H9 (cell line): ENCODE results near the gene CASP10. TPM values are rescaled to one million over a fixed set of nuclear protein-coding genes. Genes with fewer than 3 reads are reported as not detected.

Experiments
- DNase-seq: peaks from one replicate; pipeline ENCODE4 v3.0.0-alpha.2; 2017
- H2AFZ ChIP-seq: one replicate; pipeline ENCODE4 v1.6.1; 2013; ENCODE audit warnings: mild to moderate bottlenecking, low read length, control low read depth, moderate library complexity
- H2AK5ac ChIP-seq: 2 replicates; pipeline ENCODE4 v1.6.1; 2013; ENCODE audit warnings: low read length, control low read depth, mixed read lengths; ENCODE audit not compliant: insufficient read length
- H2BK120ac ChIP-seq: one replicate; pipeline ENCODE4 v1.6.1; 2013; ENCODE audit warnings: low read depth, mild to moderate bottlenecking, low read length, control low read depth, inconsistent platforms; ENCODE audit not compliant: poor library complexity, severe bottlenecking
- H2BK12ac ChIP-seq: 2 replicates; pipeline ENCODE4 v1.6.1; 2013; ENCODE audit warnings: low read length, control low read depth, mixed read lengths, low read depth; ENCODE audit not compliant: insufficient read length
- H2BK15ac ChIP-seq: 2 replicates; pipeline ENCODE4 v1.6.1; 2013; ENCODE audit warnings: low read depth, low read length, control low read depth
- H2BK20ac ChIP-seq: one replicate; pipeline ENCODE4 v1.6.1; 2013; ENCODE audit warnings: low read depth, mild to moderate bottlenecking, low read length, control low read depth, inconsistent platforms; ENCODE audit not compliant: poor library complexity, severe bottlenecking
- H2BK5ac ChIP-seq: 2 replicates; pipeline ENCODE4 v1.6.1; 2013; ENCODE audit warnings: low read length, control low read depth, mixed read lengths; ENCODE audit not compliant: insufficient read length
- H3K14ac ChIP-seq: 2 replicates; pipeline ENCODE4 v1.6.1; 2013; ENCODE audit warnings: low read length, control low read depth; ENCODE audit not compliant: insufficient read depth
- H3K18ac ChIP-seq: 2 replicates; pipeline ENCODE4 v1.6.1; 2013; ENCODE audit warnings: low read depth, mild to moderate bottlenecking, mixed read lengths, low read length, control low read depth; ENCODE audit not compliant: insufficient read length
- H3K23ac ChIP-seq: 2 replicates; pipeline ENCODE4 v1.6.1; 2013; ENCODE audit warnings: low read length, control low read depth, mixed read lengths, low read depth; ENCODE audit not compliant: insufficient read length
- H3K23me2 ChIP-seq: 2 replicates; pipeline ENCODE4 v1.6.1; 2013; ENCODE audit warnings: low read depth, mild to moderate bottlenecking, mixed read lengths, low read length, control low read depth; ENCODE audit not compliant: insufficient read length, poor library complexity, severe bottlenecking
- H3K27ac ChIP-seq: 2 replicates; pipeline ENCODE4 v1.5.1; 2013; ENCODE audit warnings: low read length, control low read depth, mixed read lengths, low read depth; ENCODE audit not compliant: insufficient read length
- H3K27me3 ChIP-seq: 2 replicates; pipeline ENCODE4 v1.6.1; 2013; ENCODE audit warnings: low read length, control low read depth, inconsistent platforms; ENCODE audit not compliant: insufficient read depth
- H3K4ac ChIP-seq: 2 replicates; pipeline ENCODE4 v1.6.1; 2013; ENCODE audit warnings: low read depth, mild to moderate bottlenecking, control low read depth, inconsistent platforms, low read length, moderate library complexity
- H3K4me1 ChIP-seq: 2 replicates; pipeline ENCODE4 v1.6.1; 2013; ENCODE audit warnings: low read length, control low read depth, inconsistent platforms; ENCODE audit not compliant: insufficient read depth
- H3K4me2 ChIP-seq: 2 replicates; pipeline ENCODE4 v1.6.1; 2013; ENCODE audit warnings: low read length, control low read depth, mixed read lengths; ENCODE audit not compliant: insufficient read length, insufficient read depth
- H3K56ac ChIP-seq: 2 replicates; pipeline ENCODE4 v1.6.1; 2013; ENCODE audit warnings: low read depth, mild to moderate bottlenecking, mixed read lengths, low read length, control low read depth; ENCODE audit not compliant: insufficient read length
- H3K79me1 ChIP-seq: 2 replicates; pipeline ENCODE4 v1.6.1; 2013; ENCODE audit warnings: low read depth, mild to moderate bottlenecking, moderate library complexity, low read length, control low read depth, inconsistent platforms; ENCODE audit not compliant: insufficient read depth, poor library complexity, severe bottlenecking
- H3K79me2 ChIP-seq: 2 replicates; pipeline ENCODE4 v1.6.1; 2013; ENCODE audit warnings: low read length, control low read depth, inconsistent platforms; ENCODE audit not compliant: insufficient read depth
- H3K9ac ChIP-seq: 2 replicates; pipeline ENCODE4 v1.6.1; 2013; ENCODE audit warnings: low read length, control low read depth, mixed read lengths; ENCODE audit not compliant: insufficient read length; ENCODE audit errors: extremely low read depth
- H3K9me3 ChIP-seq: one replicate; pipeline ENCODE4 v1.6.1; 2013; ENCODE audit warnings: low read depth, low read length, inconsistent platforms; ENCODE audit not compliant: control insufficient read depth
- H3T11ph ChIP-seq: one replicate; pipeline ENCODE4 v1.6.1; 2013; ENCODE audit warnings: mild to moderate bottlenecking, low read length, control low read depth, inconsistent platforms
- H4K20me1 ChIP-seq: one replicate; pipeline ENCODE4 v1.6.1; 2013; ENCODE audit not compliant: control insufficient read depth, insufficient read length, insufficient read depth
- H4K5ac ChIP-seq: 2 replicates; pipeline ENCODE4 v1.6.1; 2013; ENCODE audit warnings: low read depth, mild to moderate bottlenecking, mixed read lengths, low read length, control low read depth; ENCODE audit not compliant: insufficient read length
- H4K8ac ChIP-seq: replicated peaks from 2 replicates; pipeline ENCODE4 v1.6.1; 2013; ENCODE audit warnings: low read length, control low read depth, mixed read lengths, low read depth; ENCODE audit not compliant: insufficient read length
- H4K91ac ChIP-seq: 2 replicates; pipeline ENCODE4 v1.6.1; 2013; ENCODE audit warnings: low read depth, mild to moderate bottlenecking, moderate library complexity, mixed read lengths, low read length, control low read depth; ENCODE audit not compliant: insufficient read length
- H3K27ac Mint-ChIP-seq, 3 experiments: 2 replicates in 2 of 3; 3 replicates in 1 of 3; pipeline ENCODE4 v1.8.0; 2020 to 2021; ENCODE audit warnings: mixed read lengths in 3 of 3, mild to moderate bottlenecking in 1 of 3, moderate library complexity in 1 of 3
- H3K27me3 Mint-ChIP-seq: 2 replicates; pipeline ENCODE4 v1.8.0; 2021; ENCODE audit warnings: low read depth, mild to moderate bottlenecking, moderate library complexity, mixed read lengths
- H3K36me3 Mint-ChIP-seq, 3 experiments: 2 replicates in 2 of 3; 3 replicates in 1 of 3; pipeline ENCODE4 v1.8.0; 2020 to 2021; ENCODE audit warnings: low read depth in 3 of 3, mixed read lengths in 3 of 3; ENCODE audit not compliant: insufficient read depth in 1 of 3
- H3K4me1 Mint-ChIP-seq, 2 experiments: 2 replicates each; pipeline ENCODE4 v1.8.0; 2020; ENCODE audit warnings: mixed read lengths in 2 of 2
- H3K4me3 Mint-ChIP-seq, 2 experiments: 2 replicates in 1 of 2; 3 replicates in 1 of 2; pipeline ENCODE4 v1.8.0; 2020 to 2021; ENCODE audit warnings: mild to moderate bottlenecking in 2 of 2, mixed read lengths in 2 of 2, moderate library complexity in 1 of 2
- H3K9me3 Mint-ChIP-seq, 2 experiments: 2 replicates in 1 of 2; 3 replicates in 1 of 2; pipeline ENCODE4 v1.8.0; 2020; ENCODE audit warnings: mild to moderate bottlenecking in 2 of 2, mixed read lengths in 2 of 2, moderate library complexity in 1 of 2
- WGBS: extraction: QIAGEN DNeasy Blood & Tissue Kit; methylation state at CpG from one replicate; pipeline ENCODE4 v1.1.7; 2013; ENCODE audit warnings: missing lambda C conversion rate, low lambda C conversion rate, mixed read lengths; ENCODE audit not compliant: insufficient read length; ENCODE audit errors: extremely low coverage; 5-methylcytosine and 5-hydroxymethylcytosine counted together
- total RNA-seq: library from RNA; stranded (reverse); gene quantifications from 2 replicates; pipeline ENCODE4 v1.2.1, GENCODE V29; 2021
- TF ChIP-seq, protein P1 (sequence below): fragments of 200-600 bp; sonication (generic); conservative IDR thresholded peaks from 3 replicates; pipeline ENCODE4 v1.8.0; 2021; ENCODE audit warnings: antibody characterized with exemption, mild to moderate bottlenecking

Gene CASP10
- total RNA-seq, 1 experiment from 2014 or later = 2.7 TPM

DNA sequence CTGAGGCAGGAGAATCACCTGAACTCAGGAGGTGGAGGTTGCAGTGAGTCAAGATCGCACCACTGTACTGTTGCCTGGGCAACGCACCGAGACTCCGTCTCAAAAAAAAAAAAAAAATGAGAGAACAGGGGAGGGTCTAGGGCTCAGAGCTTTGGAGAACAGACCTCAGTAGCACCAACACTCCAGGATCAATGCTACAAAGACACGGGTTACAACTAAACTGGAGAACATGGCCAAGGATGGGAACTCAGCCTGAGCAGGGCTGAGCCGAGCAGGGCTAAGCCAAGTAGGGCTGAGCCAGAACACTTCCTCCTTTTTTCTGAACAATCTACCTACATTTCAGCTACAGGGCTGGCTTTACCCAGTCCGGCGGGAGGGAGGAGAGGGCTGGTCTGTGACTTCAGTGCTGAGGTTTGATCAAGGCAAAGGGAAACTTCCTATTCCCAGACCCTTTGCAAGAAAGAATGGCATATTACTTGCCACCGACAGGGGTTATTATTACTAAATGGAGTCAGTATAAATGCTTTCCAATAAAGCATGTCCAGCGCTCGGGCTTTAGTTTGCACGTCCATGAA, 74.5 kb downstream of the CASP10 start:
- H3K4me3 Mint-ChIP-seq = peak overlapping the region in 1 of 2 experiments; percentile 73; a peak in 4 of 5 replicates
- DNase-seq = peak; percentile 35
- no peaks in the 10 kb centered on the region for H3K9me3 Mint-ChIP-seq

More for the DNA sequence above, 74.5 kb downstream of the CASP10 start:
- no peak overlapping the region for H3K9ac ChIP-seq
- TF ChIP-seq, protein P1, sequence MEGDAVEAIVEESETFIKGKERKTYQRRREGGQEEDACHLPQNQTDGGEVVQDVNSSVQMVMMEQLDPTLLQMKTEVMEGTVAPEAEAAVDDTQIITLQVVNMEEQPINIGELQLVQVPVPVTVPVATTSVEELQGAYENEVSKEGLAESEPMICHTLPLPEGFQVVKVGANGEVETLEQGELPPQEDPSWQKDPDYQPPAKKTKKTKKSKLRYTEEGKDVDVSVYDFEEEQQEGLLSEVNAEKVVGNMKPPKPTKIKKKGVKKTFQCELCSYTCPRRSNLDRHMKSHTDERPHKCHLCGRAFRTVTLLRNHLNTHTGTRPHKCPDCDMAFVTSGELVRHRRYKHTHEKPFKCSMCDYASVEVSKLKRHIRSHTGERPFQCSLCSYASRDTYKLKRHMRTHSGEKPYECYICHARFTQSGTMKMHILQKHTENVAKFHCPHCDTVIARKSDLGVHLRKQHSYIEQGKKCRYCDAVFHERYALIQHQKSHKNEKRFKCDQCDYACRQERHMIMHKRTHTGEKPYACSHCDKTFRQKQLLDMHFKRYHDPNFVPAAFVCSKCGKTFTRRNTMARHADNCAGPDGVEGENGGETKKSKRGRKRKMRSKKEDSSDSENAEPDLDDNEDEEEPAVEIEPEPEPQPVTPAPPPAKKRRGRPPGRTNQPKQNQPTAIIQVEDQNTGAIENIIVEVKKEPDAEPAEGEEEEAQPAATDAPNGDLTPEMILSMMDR = no peak
- no peak overlapping the region for H2BK12ac ChIP-seq
- H3K79me1 ChIP-seq = no peaks in the 10 kb centered on the region
- no peaks in the 10 kb centered on the region for H3K23me2 ChIP-seq
- peak overlapping the region; percentile 2 for H3K27ac ChIP-seq
- H3T11ph ChIP-seq = no peak overlapping the region
- no peak overlapping the region for H4K91ac ChIP-seq
- no peak overlapping the region for H2BK120ac ChIP-seq
- no peak overlapping the region for H2BK20ac ChIP-seq
- no CpG with 5 or more reads among the region's 12 CpGs for WGBS
- H2BK15ac ChIP-seq = no peak overlapping the region
- H4K8ac ChIP-seq = no peak overlapping the region
- Mint-ChIP-seq H3K4me1 (peaks cover 28% of the 10 kb centered on the region in 2 experiments), H3K27ac (peak overlapping the region in 2 of 3 experiments; percentile 85 to 90; a peak in 2 of 7 replicates), H3K27me3 (no peaks in the 10 kb centered on the region; the same call in 1 of the 2 replicates), H3K36me3 (no peaks in the 10 kb centered on the region; a peak in 1 of 7 replicates)
- H3K56ac ChIP-seq = no peak overlapping the region
- peak overlapping the region; percentile 35 for H2AFZ ChIP-seq
- H3K79me2 ChIP-seq = no peaks in the 10 kb centered on the region
- H3K4me1 ChIP-seq = peaks cover 11% of the 10 kb centered on the region
- H3K9me3 ChIP-seq = no peaks in the 10 kb centered on the region
- H3K4me2 ChIP-seq = peak overlapping the region; percentile 55
- H3K14ac ChIP-seq = peak overlapping the region; percentile 11; the same call in 1 of the 2 replicates
- H3K18ac ChIP-seq = peak overlapping the region; percentile 10
- no peak overlapping the region for H4K5ac ChIP-seq
- H3K23ac ChIP-seq = no peak overlapping the region
- no peaks in the 10 kb centered on the region for H3K27me3 ChIP-seq
- H2BK5ac ChIP-seq = no peak overlapping the region
- H3K4ac ChIP-seq = no peak overlapping the region
- H4K20me1 ChIP-seq = no peaks in the 10 kb centered on the region
- no peak overlapping the region for H2AK5ac ChIP-seq
